T-cell (primary cell): ENCODE measurements around the gene CDX2. TPM values are rescaled to one million over a fixed set of nuclear protein-coding genes. Genes with fewer than 3 reads are reported as not detected.
A peak's percentile ranks its signal among the peaks of the same experiment; 100 is the strongest.

ENCODE experiments used
- ATAC-seq, 4 experiments: fragments of 200-7000 bp in 3 of 4; fragments of 150-1000 bp in 1 of 4; cut with Tn5 transposase; replicated peaks in 1 of 4; 1 replicate in 3 of 4; 2 replicates in 1 of 4; pipeline ENCODE4 v1.10.0; 2021; ENCODE audit warnings: moderate library complexity in 3 of 4, mild to moderate bottlenecking in 2 of 4, moderate number of reproducible peaks in 1 of 4
- CTCF ChIA-PET, 2 donors: fragments of 300-600 bp; sonication (Branson Sonifier 250); formaldehyde crosslinking; loops; one replicate each; lab custom pipeline; 2022; ENCODE audit warnings: antibody characterized with exemption in 2 of 2; lab: Charles Lee
- POLR2A ChIA-PET, 2 donors: fragments of 300-600 bp; sonication (Branson Sonifier 250); formaldehyde crosslinking; loops; one replicate each; lab custom pipeline; 2022; ENCODE audit warnings: antibody characterized with exemption in 2 of 2; lab: Charles Lee
- DNase-seq, 35 experiments: peaks; one replicate each; pipeline versions ENCODE4 v3.0.0 to v3.0.0-alpha.2; 2013 to 2023
- H3K27ac ChIP-seq: one replicate; pipeline ENCODE4 v1.5.1; 2013; ENCODE audit warnings: low read length
- H3K27me3 ChIP-seq, 2 experiments: replicated peaks in 1 of 2; 1 replicate in 1 of 2; 2 replicates in 1 of 2; pipeline versions ENCODE4 v1.6.1 to v1.7.0; 2013; ENCODE audit warnings: low read length in 1 of 2, mixed read lengths in 1 of 2; ENCODE audit not compliant: control insufficient read depth in 2 of 2, insufficient read depth in 2 of 2; ENCODE audit errors: extremely low read depth in 1 of 2
- H3K36me3 ChIP-seq, 2 donors: 1 replicate in 1 of 2; 2 replicates in 1 of 2; pipeline versions ENCODE4 v1.6.1 to v1.7.0; 2013; ENCODE audit warnings: low read length in 1 of 2; ENCODE audit not compliant: control insufficient read depth in 2 of 2, insufficient read depth in 1 of 2; ENCODE audit errors: extremely low read depth in 1 of 2
- H3K4me1 ChIP-seq, 2 experiments: 1 replicate in 1 of 2; 2 replicates in 1 of 2; pipeline versions ENCODE4 v1.6.1 to v1.7.0; 2013; ENCODE audit warnings: low read length in 2 of 2, mixed read lengths in 1 of 2; ENCODE audit not compliant: insufficient read depth in 2 of 2, control insufficient read depth in 1 of 2; ENCODE audit errors: extremely low read depth in 1 of 2
- H3K4me3 ChIP-seq, 2 donors: 1 replicate in 1 of 2; 2 replicates in 1 of 2; pipeline versions ENCODE4 v1.5.1 to v1.7.0; 2013; ENCODE audit warnings: mild to moderate bottlenecking in 2 of 2, low read length in 1 of 2, moderate library complexity in 1 of 2; ENCODE audit not compliant: control insufficient read depth in 1 of 2; ENCODE audit errors: extremely low read depth in 1 of 2
- H3K9me3 ChIP-seq: 2 replicates; pipeline ENCODE4 v1.7.0; 2013
- H3K27ac Mint-ChIP-seq, 2 donors: one replicate each; pipeline ENCODE4 v1.8.0; 2020 to 2021; ENCODE audit warnings: mild to moderate bottlenecking in 2 of 2, mixed read lengths in 2 of 2
- H3K27me3 Mint-ChIP-seq, 2 donors: one replicate each; pipeline ENCODE4 v1.8.0; 2021 to 2022; ENCODE audit warnings: mixed read lengths in 2 of 2
- H3K36me3 Mint-ChIP-seq: one replicate; pipeline ENCODE4 v1.8.0; 2021; ENCODE audit warnings: mixed read lengths
- H3K4me1 Mint-ChIP-seq, 3 donors: one replicate each; pipeline ENCODE4 v1.8.0; 2020 to 2022; ENCODE audit warnings: mixed read lengths in 3 of 3, mild to moderate bottlenecking in 1 of 3
- H3K4me3 Mint-ChIP-seq, 3 donors: one replicate each; pipeline ENCODE4 v1.8.0; 2020 to 2022; ENCODE audit warnings: mild to moderate bottlenecking in 3 of 3, mixed read lengths in 3 of 3, moderate library complexity in 3 of 3
- H3K9me3 Mint-ChIP-seq, 3 donors: one replicate each; pipeline ENCODE4 v1.8.0; 2020 to 2022; ENCODE audit warnings: mixed read lengths in 3 of 3
- WGBS: methylation state at CpG from one replicate; pipeline ENCODE4 v1.1.5; 2013; ENCODE audit warnings: missing lambda C conversion rate; ENCODE audit not compliant: insufficient coverage; 5-methylcytosine and 5-hydroxymethylcytosine counted together
- total RNA-seq, 35 experiments: library from RNA in 6 of 35; stranded (reverse) in 6 of 35; fragments of 120-200 nt in 1 of 35; gene quantifications; one replicate each; pipeline versions ENCODE4 v1.2.1 to v1.2.4 and lab custom pipeline; 2013 to 2026

The CDX2 gene
- total RNA-seq, 5 donors from 2014 or later (not counting 1 experiment from before 2014, with no cell fraction given): 0.09 to 0.35 TPM; not detected in 3

- no peaks in the 10 kb centered on the region for H3K9me3 ChIP-seq
- H3K27ac ChIP-seq: no peak overlapping the region
- WGBS: no CpG with 5 or more reads among the region's 1 CpG
- POLR2A ChIA-PET: no interaction called here
- Mint-ChIP-seq H3K9me3 (peaks cover 0 to 19% (median 3%) of the 10 kb centered on the region in 3 donors), H3K4me1 (no peaks in the 10 kb centered on the region), H3K36me3 (no peaks in the 10 kb centered on the region), H3K27me3 (peaks cover 22 to 23% of the 10 kb centered on the region in 2 donors), H3K27ac (no peak overlapping the region), H3K4me3 (no peak overlapping the region)
- DNase-seq (no peak), ATAC-seq (no peak)
- H3K4me1 ChIP-seq: no peaks in the 10 kb centered on the region
- H3K4me3 ChIP-seq: no peak overlapping the region
- CTCF ChIA-PET: no interaction called here
- no peaks in the 10 kb centered on the region for H3K36me3 ChIP-seq
- H3K27me3 ChIP-seq: peaks cover 2 to 3% of the 10 kb centered on the region in 2 experiments
Observed at GRCh38 chr13:27942972-27943371, 26.1 kb downstream of the CDX2 start.

- no peak overlapping the region for H3K27ac Mint-ChIP-seq
- no peaks in the 10 kb centered on the region for H3K4me1 ChIP-seq
- no peak overlapping the region for H3K4me3 ChIP-seq
- H3K4me3 Mint-ChIP-seq: no peak overlapping the region
- peaks cover 17 to 28% of the 10 kb centered on the region in 2 experiments for H3K27me3 ChIP-seq
- ATAC-seq (no peak), DNase-seq (no peak)
- POLR2A ChIA-PET: interaction anchor here (0.5 to 0.6 kb wide), 2 partner anchors 22 to 822 kb away, joined by 3 read pairs; no protein-coding TSS in a partner anchor
- H3K27me3 Mint-ChIP-seq: peaks cover 44 to 48% of the 10 kb centered on the region in 2 donors
- CTCF ChIA-PET: interaction anchor here in 1 of 2 donors (1.2 kb wide), 1 partner anchor 103 kb away, joined by 5 read pairs; no protein-coding TSS in a partner anchor
- H3K27ac ChIP-seq: no peak overlapping the region
- no peaks in the 10 kb centered on the region for H3K9me3 Mint-ChIP-seq
- no peaks in the 10 kb centered on the region for H3K9me3 ChIP-seq
- no peaks in the 10 kb centered on the region for H3K36me3 ChIP-seq
- WGBS: 83% methylated on average over 1 of the region's 2 CpGs
- no peaks in the 10 kb centered on the region for H3K36me3 Mint-ChIP-seq
- peaks cover 0 to 4% (median 3%) of the 10 kb centered on the region in 3 donors for H3K4me1 Mint-ChIP-seq
Observed at GRCh38 chr13:27933580-27934328, 35.4 kb downstream of the CDX2 start.

- CTCF ChIA-PET: interaction anchor here in 1 of 2 donors (1.2 kb wide), 1 partner anchor 103 kb away, joined by 5 read pairs; no protein-coding TSS in a partner anchor
- H3K4me3 Mint-ChIP-seq: no peak overlapping the region
- H3K36me3 ChIP-seq: no peaks in the 10 kb centered on the region
- peaks cover 1 to 8% (median 5%) of the 10 kb centered on the region in 3 donors for H3K4me1 Mint-ChIP-seq
- H3K36me3 Mint-ChIP-seq: no peaks in the 10 kb centered on the region
- H3K27me3 ChIP-seq: peaks cover 17 to 35% of the 10 kb centered on the region in 2 experiments
- no CpG with 5 or more reads among the region's 1 CpG for WGBS
- no peaks in the 10 kb centered on the region for H3K9me3 ChIP-seq
- DNase-seq (no peak), ATAC-seq (no peak)
- peaks cover 50 to 54% of the 10 kb centered on the region in 2 donors for H3K27me3 Mint-ChIP-seq
- H3K27ac ChIP-seq: no peak overlapping the region
- H3K4me3 ChIP-seq: no peak overlapping the region
- no peak overlapping the region for H3K27ac Mint-ChIP-seq
- H3K9me3 Mint-ChIP-seq: no peaks in the 10 kb centered on the region
- H3K4me1 ChIP-seq: no peaks in the 10 kb centered on the region
- POLR2A ChIA-PET: interaction anchor here in 1 of 2 donors (0.6 kb wide), 1 partner anchor 23 kb away, joined by 3 read pairs; no protein-coding TSS in a partner anchor
Observed at GRCh38 chr13:27933118-27933517, 36.0 kb downstream of the CDX2 start.

GRCh38 chr13:27929868-27930267 lies 39.2 kb downstream of the CDX2 start:
- peaks cover 79 to 81% of the 10 kb centered on the region in 2 donors for H3K27me3 Mint-ChIP-seq
- Histone ChIP-seq H3K27ac (no peak overlapping the region), H3K36me3 (no peaks in the 10 kb centered on the region), H3K27me3 (peaks cover 29 to 61% of the 10 kb centered on the region in 2 experiments), H3K9me3 (no peaks in the 10 kb centered on the region), H3K4me1 (peaks cover 0 to 8% of the 10 kb centered on the region in 2 experiments), H3K4me3 (no peak overlapping the region)
- ChIA-PET CTCF (interaction anchor here in 1 of 2 donors (1.0 kb wide), 1 partner anchor 103 kb away, joined by 3 read pairs; no protein-coding TSS in a partner anchor), POLR2A (no interaction called here)
- no peaks in the 10 kb centered on the region for H3K36me3 Mint-ChIP-seq
- no peak for ATAC-seq
- H3K9me3 Mint-ChIP-seq: no peaks in the 10 kb centered on the region
- peaks cover 20 to 30% (median 25%) of the 10 kb centered on the region in 3 donors for H3K4me1 Mint-ChIP-seq
- no peak overlapping the region for H3K4me3 Mint-ChIP-seq
- DNase-seq: no peak
- no peak overlapping the region for H3K27ac Mint-ChIP-seq

GRCh38 chr13:27928805-27929753 lies 40.0 kb downstream of the CDX2 start:
- WGBS: 14% methylated on average over 29 of the region's 48 CpGs
- no peak overlapping the region for H3K4me3 Mint-ChIP-seq
- Histone ChIP-seq H3K9me3 (no peaks in the 10 kb centered on the region), H3K4me1 (peaks cover 0 to 8% of the 10 kb centered on the region in 2 experiments), H3K4me3 (no peak overlapping the region), H3K36me3 (no peaks in the 10 kb centered on the region), H3K27me3 (peaks cover 32 to 67% of the 10 kb centered on the region in 2 experiments), H3K27ac (no peak overlapping the region)
- H3K9me3 Mint-ChIP-seq: no peaks in the 10 kb centered on the region
- H3K36me3 Mint-ChIP-seq: no peaks in the 10 kb centered on the region
- peak overlapping the region in 1 of 2 donors; percentile 11 for H3K27ac Mint-ChIP-seq
- ChIA-PET CTCF (no interaction called here), POLR2A (no interaction called here)
- H3K27me3 Mint-ChIP-seq: peaks cover 81 to 85% of the 10 kb centered on the region in 2 donors
- H3K4me1 Mint-ChIP-seq: peaks cover 21 to 32% (median 27%) of the 10 kb centered on the region in 3 donors
- DNase-seq (no peak), ATAC-seq (no peak)

GRCh38 chr13:27928353-27928804 lies 40.7 kb downstream of the CDX2 start:
- H3K4me1 ChIP-seq: peaks cover 0 to 11% of the 10 kb centered on the region in 2 experiments
- POLR2A ChIA-PET: no interaction called here

More at GRCh38 chr13:27928353-27928804, 40.7 kb downstream of the CDX2 start:
- 16% methylated on average over 26 of the region's 26 CpGs for WGBS
- Histone ChIP-seq H3K9me3 (no peaks in the 10 kb centered on the region), H3K36me3 (no peaks in the 10 kb centered on the region), H3K4me3 (no peak overlapping the region), H3K27ac (no peak overlapping the region), H3K27me3 (peaks cover 29 to 68% of the 10 kb centered on the region in 2 experiments)
- Mint-ChIP-seq H3K27ac (no peak overlapping the region), H3K27me3 (peaks cover 84 to 87% of the 10 kb centered on the region in 2 donors), H3K9me3 (no peaks in the 10 kb centered on the region), H3K4me3 (peak overlapping the region in 1 of 3 donors; percentile 54), H3K36me3 (no peaks in the 10 kb centered on the region), H3K4me1 (peaks cover 28 to 37% (median 32%) of the 10 kb centered on the region in 3 donors)
- ATAC-seq (no peak), DNase-seq (no peak)
- CTCF ChIA-PET: no interaction called here
